Suppressor macrophage treated with lipopolysaccharide for 4 hours (primary cell): Measurements from ENCODE around the gene EIF4E2.
"Not testable (repeated sequence)": the region's sequence is repeated elsewhere in the genome, so short reads cannot be mapped to it uniquely, and the experiment has no call there.

Source experiments
- DNase-seq: peaks from one replicate; pipeline ENCODE4 v3.0.0-alpha.2; 2020

Gene EIF4E2

DNA sequence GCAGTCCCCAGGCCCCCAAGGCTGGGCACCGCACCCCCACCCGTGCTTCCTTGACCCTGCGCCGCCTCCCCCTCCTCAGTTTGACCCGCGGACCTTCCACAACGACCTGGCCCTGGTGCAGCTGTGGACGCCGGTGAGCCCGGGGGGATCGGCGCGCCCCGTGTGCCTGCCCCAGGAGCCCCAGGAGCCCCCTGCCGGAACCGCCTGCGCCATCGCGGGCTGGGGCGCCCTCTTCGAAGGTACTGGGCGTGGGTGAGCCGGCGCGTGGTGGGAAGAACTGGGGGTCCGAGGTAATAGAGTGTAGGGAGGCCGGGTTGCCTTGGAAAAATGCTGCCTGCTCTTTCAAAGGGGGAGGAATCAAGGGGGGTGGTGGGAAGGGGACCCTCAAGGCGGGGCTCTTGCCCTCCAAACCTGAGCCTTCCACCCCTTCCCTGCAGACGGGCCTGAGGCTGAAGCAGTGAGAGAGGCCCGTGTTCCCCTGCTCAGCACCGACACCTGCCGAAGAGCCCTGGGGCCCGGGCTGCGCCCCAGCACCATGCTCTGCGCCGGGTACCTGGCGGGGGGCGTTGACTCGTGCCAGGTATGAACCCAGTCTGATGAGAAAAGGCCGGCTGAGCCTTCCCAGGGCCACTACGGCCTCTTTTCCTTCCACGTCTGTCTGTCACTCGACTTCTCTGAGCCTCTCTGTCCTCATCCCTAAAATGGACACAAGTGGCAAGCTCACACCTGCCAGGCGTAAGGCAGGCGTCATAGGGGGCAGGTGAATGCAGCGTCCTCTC lies 27.7 kb upstream of the EIF4E2 start:
- DNase-seq = no peak

DNA sequence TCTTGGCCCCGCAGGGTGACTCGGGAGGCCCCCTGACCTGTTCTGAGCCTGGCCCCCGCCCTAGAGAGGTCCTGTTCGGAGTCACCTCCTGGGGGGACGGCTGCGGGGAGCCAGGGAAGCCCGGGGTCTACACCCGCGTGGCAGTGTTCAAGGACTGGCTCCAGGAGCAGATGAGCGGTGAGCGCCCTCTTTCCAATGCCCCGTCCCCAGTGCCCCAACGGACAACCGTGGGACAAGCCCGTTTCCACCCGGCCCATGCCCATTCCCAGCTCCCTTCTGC lies 27.1 kb upstream of the EIF4E2 start:
- DNase-seq = no peak

- DNase-seq = peak; percentile 36
These were observed 26.5 kb upstream of the EIF4E2 start for GRCh38 chr2:232523682-232524597.

DNA sequence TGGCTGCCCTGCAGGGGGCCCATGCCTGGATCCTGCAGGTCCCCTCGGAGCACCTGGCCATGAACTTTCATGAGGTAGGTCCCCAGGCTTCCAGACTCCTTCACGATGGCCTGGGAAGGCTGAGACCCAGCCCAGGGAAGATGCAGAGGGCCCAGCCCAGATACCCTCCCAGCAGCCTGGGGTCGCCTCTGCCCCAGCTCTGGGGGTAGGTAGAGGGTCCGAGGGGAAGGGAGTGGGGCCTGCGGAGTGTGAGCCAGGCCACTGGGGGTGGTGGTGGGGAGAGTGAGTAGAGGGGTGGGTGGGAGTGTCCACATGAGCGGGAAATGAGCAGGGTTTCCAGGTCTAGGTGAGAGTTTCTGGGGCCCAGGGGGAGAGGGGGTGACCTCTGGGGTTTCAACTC lies 25.7 kb upstream of the EIF4E2 start:
- no peak for DNase-seq

GRCh38 chr2:232525199-232525598 lies 25.3 kb upstream of the EIF4E2 start:
- DNase-seq = no peak

GRCh38 chr2:232525791-232526371 lies 24.6 kb upstream of the EIF4E2 start, which contains the start of gene CHRND:
Gene CHRND (plus strand): TSS chr2:232526160. CDS start chr2:232526216, 56 bp downstream.
- no peak for DNase-seq

- no peak for DNase-seq
These were observed 24.0 kb upstream of the EIF4E2 start for GRCh38 chr2:232526372-232526941.

DNA sequence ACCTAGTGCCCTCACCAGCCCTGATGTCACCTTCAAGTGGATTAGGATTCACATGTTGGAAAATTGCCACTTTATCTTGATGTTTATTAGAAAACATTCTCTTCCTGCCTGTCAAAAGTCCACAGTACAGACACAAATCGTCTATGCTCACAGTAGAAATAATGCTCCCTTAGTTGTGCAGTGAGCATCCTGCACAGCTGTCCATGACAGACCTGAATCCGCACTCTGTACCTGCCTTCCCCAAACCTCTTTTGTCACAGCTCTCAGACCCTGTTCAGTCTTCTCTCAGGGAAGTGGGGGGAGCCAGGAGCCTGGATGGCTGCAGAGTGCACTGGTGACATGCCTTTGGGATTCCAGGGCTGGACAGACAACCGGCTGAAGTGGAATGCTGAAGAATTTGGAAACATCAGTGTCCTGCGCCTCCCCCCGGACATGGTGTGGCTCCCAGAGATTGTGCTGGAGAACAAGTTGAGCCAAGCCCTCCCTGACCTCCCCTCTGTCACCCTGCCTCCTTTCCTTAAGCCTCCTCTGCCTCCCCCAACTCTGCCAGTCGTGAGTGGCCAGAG lies 22.5 kb upstream of the EIF4E2 start:
- DNase-seq = no peak

DNA sequence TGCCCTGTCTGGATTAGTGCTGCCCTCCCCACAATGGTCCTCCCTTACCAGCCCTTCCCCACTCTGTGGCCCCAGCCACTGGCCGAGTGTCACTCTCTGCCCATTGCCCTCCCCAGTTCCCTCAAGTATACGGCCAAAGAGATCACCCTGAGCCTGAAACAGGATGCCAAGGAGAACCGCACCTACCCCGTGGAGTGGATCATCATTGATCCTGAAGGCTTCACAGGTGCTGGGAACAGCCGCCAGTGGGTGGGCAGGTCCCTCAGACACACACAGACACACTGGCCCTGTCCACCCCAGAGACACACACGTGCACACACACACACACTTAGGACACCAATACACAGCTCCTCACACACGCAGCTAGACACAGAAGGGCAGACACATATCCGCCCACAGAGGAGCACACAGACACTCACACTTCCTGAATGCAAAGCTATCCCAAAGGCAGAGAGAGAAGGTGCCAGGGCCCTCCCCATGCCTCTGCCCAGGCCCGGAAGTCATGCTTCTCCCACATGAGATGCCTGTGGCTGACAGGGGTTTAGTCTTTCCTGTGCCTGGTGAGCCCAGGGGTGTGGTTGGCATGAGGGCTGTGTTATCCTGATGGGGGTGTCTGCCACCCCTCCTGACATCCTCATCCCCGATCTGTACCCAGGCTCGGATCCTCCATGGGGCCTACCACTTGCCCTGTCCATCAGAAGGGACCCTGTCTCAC lies 21.6 kb upstream of the EIF4E2 start:
- peak; percentile 30 for DNase-seq

GRCh38 chr2:232529806-232530547 lies 20.5 kb upstream of the EIF4E2 start:
- no peak for DNase-seq

GRCh38 chr2:232530626-232531260 lies 19.7 kb upstream of the EIF4E2 start:
- DNase-seq = no peak

GRCh38 chr2:232532419-232532818 lies 18.1 kb upstream of the EIF4E2 start:
- no peak for DNase-seq

DNA sequence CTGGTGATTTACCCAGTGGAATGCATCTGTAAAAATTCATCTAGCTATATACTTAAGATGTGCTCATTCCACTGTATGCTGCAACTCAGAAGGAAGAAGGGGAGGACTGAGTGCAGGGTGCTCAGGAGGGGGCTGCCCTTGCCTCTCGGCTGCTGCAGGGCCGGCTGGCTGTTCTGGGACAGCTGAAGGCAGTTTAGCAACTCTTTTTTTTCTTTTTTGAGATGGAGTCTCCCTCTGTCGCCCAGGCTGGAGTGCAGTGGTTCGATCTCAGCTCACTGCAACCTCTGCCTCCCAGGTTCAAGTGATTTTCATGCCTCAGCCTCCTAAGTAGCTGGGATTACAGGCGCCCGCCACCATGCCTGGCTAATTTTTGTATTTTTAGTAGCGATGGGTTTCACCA lies 17.7 kb upstream of the EIF4E2 start:
- DNase-seq = not testable (repeated sequence)

GRCh38 chr2:232533944-232534710 lies 16.4 kb upstream of the EIF4E2 start:
- DNase-seq = no peak

DNA sequence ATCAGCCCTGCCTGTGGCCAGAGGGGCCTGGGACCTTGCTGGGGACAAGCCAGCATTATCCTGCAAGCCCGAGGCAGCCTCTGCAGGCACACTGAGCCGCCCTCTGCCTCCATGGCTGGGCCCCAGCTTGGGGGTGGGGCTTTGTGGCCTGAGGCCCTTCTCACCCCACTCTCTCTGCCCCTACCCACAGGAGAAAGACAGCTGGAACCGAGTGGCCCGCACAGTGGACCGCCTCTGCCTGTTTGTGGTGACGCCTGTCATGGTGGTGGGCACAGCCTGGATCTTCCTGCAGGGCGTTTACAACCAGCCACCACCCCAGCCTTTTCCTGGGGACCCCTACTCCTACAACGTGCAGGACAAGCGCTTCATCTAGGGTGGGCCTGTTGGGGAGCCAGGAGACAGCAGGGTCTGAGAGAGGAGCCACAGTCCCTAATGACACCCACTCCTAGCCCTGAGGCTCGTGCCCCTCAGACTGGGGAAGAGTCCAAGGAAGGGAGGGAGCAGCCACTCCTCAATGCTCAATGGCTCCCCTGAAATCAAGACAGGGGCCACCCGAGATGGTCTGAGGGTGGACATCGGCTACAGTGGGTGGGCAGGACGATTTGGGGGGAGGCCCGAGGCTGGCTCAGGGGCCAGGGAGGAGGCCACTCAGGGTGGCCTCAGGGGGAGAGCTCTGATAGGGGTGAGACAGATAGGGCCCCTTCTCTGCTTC lies 15.4 kb upstream of the EIF4E2 start:
- no peak for DNase-seq

GRCh38 chr2:232535761-232536530 lies 14.5 kb upstream of the EIF4E2 start:
- no peak for DNase-seq

GRCh38 chr2:232537079-232537478 lies 13.4 kb upstream of the EIF4E2 start:
- DNase-seq = no peak

DNA sequence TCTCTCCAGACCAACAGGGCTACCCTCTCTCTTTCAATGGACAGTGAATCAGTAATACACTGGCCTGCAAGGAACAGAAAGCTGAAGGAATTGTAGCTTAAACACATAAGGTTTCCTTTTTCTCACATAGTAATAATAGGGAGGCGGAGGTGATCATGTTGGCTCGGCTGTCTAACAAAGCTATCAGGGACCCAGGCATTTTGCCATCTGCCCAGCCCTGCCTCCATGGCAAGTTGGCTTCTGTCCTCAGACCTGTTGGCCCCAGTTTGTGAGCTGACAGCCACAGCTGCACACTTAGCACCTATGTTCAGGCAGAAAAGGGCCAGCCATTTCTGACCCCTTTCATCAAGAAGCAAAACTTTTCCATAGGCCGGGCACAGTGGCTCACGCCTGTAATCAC lies 13.0 kb upstream of the EIF4E2 start:
- DNase-seq = no peak

GRCh38 chr2:232538671-232539070 lies 11.8 kb upstream of the EIF4E2 start:
- DNase-seq = peak; percentile 47
